Small intestine (tissue), 7 donors: ENCODE results near the gene KRT83. TPM values are rescaled to one million over a fixed set of nuclear protein-coding genes. Genes with fewer than 3 reads are reported as not detected.
"Not testable (repeated sequence)": the region's sequence is repeated elsewhere in the genome, so short reads cannot be mapped to it uniquely, and the experiment has no call there.

Experiments
- DNase-seq, 2 donors: peaks; one replicate each; pipeline versions ENCODE4 v3.0.0 to v3.0.0-alpha.2; 2013
- FAIRE-seq: peaks from 2 replicates; lab custom pipeline; 2012; peaks lifted over from hg19 to GRCh38; lab: Jason Lieb, UNC
- H3K27ac ChIP-seq, 3 donors: one replicate each; pipeline ENCODE4 v1.5.1; 2013; ENCODE audit warnings: low read length in 2 of 3, mild to moderate bottlenecking in 2 of 3, control low read depth in 1 of 3, inconsistent platforms in 1 of 3, low read depth in 1 of 3, moderate library complexity in 1 of 3
- H3K27me3 ChIP-seq, 3 donors: one replicate each; pipeline ENCODE4 v1.6.1; 2013; ENCODE audit warnings: low read length in 3 of 3, inconsistent platforms in 1 of 3; ENCODE audit not compliant: control insufficient read depth in 3 of 3, insufficient read depth in 3 of 3
- H3K36me3 ChIP-seq, 3 donors: one replicate each; pipeline ENCODE4 v1.6.1; 2013; ENCODE audit warnings: low read length in 3 of 3, inconsistent platforms in 1 of 3, low read depth in 1 of 3, mild to moderate bottlenecking in 1 of 3, moderate library complexity in 1 of 3; ENCODE audit not compliant: control insufficient read depth in 3 of 3, insufficient read depth in 2 of 3
- H3K4me1 ChIP-seq, 3 donors: one replicate each; pipeline ENCODE4 v1.6.1; 2013; ENCODE audit warnings: low read length in 2 of 3, inconsistent platforms in 1 of 3, low read depth in 1 of 3, mild to moderate bottlenecking in 1 of 3, moderate library complexity in 1 of 3; ENCODE audit not compliant: control insufficient read depth in 3 of 3, insufficient read depth in 2 of 3
- H3K4me3 ChIP-seq, 3 donors: one replicate each; pipeline ENCODE4 v1.5.1; 2013; ENCODE audit warnings: low read length in 3 of 3, control low read depth in 1 of 3, inconsistent platforms in 1 of 3, low read depth in 1 of 3, mild to moderate bottlenecking in 1 of 3, moderate library complexity in 1 of 3
- H3K9me3 ChIP-seq, 2 donors: one replicate each; pipeline ENCODE4 v1.6.1; 2013; ENCODE audit warnings: low read depth in 1 of 2, low read length in 1 of 2; ENCODE audit not compliant: control insufficient read depth in 2 of 2, insufficient read depth in 1 of 2
- WGBS, 3 donors: extraction: QIAGEN DNeasy Blood & Tissue Kit; methylation state at CpG; one replicate each; pipeline ENCODE4 v1.1.7; 2013; 5-methylcytosine and 5-hydroxymethylcytosine counted together
- polyA plus RNA-seq, 4 donors: library from polyadenylated mRNA; stranded (reverse) in 3 of 4; unstranded in 1 of 4; fragments of 200-250 nt in 3 of 4; fragments of 120-200 nt in 1 of 4; gene quantifications; one replicate each; pipeline versions ENCODE4 v1.2.1 to v1.2.3, GENCODE V29; 2013
- donor health status: healthy with polysubstance abuse.
- donor health status: control.
- donor health status: control.
- donor health status: Bipolar disorder and iron deficiency.
- donor health status: healthy.

The KRT83 gene
- polyA plus RNA-seq, 4 donors, result 0.03 TPM; not detected in 3

DNA sequence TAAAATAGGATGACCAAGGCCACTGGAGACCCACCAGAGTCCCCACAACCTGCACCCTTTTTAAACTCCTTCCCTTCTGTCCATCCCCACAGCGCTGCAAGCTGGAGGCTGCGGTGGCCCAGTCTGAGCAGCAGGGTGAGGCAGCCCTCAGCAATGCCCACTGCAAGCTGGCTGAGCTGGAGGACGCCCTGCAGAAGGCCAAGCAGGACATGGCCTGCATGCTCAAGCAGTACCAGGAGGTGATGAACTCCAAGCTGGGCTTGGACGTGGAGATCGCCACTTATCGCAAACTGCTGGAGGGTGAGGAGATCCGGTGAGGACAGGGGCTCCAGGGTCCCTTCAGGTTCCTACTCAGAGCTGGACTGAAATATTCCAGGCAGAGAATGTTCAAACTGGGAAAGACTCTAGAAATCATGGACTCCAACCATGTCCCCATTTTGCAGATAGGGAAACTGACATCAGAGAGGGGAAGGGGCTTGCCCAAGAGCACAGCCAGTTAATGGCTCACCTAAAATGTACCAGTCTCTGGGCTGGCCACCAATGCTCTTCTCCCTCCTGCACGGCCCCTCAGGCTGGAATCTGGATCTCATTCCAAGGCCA is 28.9 kb upstream of the KRT83 start:
- DNase-seq (no peak), FAIRE-seq (no peak)
- H3K4me1 ChIP-seq, result peaks cover 0 to 4% (median 0%) of the 10 kb centered on the region in 3 donors
- no peaks in the 10 kb centered on the region for H3K36me3 ChIP-seq
- H3K4me3 ChIP-seq, result no peak overlapping the region
- WGBS, 3 donors, result 89 to 92% (median 91%) methylated on average over 8 of the region's 8 CpGs
- H3K27me3 ChIP-seq, result peaks cover 0 to 12% (median 5%) of the 10 kb centered on the region in 3 donors
- no peaks in the 10 kb centered on the region for H3K9me3 ChIP-seq
- no peak overlapping the region for H3K27ac ChIP-seq

DNA sequence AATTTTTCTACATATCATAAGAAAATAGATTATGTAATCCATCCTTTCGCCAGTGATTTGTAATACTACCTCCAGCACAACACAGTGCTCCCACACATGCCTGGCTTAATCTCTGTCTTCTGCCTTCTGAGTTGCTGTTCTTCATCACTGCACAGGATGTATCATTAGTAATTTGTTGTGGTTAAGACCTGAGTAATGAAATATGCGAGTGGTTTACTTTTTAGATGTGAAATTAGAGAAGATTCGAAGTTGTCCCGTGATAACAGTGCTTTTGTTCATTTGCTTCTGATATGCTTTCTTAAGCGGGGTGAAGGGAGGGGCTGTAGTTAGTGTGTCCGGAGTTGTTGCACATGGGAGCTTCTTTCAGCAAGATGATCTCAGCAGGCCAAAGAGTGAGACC is 28.0 kb upstream of the KRT83 start:
- no peak for FAIRE-seq
- 66 to 79% (median 78%) methylated on average over 6 of the region's 6 CpGs for WGBS, 3 donors

DNA sequence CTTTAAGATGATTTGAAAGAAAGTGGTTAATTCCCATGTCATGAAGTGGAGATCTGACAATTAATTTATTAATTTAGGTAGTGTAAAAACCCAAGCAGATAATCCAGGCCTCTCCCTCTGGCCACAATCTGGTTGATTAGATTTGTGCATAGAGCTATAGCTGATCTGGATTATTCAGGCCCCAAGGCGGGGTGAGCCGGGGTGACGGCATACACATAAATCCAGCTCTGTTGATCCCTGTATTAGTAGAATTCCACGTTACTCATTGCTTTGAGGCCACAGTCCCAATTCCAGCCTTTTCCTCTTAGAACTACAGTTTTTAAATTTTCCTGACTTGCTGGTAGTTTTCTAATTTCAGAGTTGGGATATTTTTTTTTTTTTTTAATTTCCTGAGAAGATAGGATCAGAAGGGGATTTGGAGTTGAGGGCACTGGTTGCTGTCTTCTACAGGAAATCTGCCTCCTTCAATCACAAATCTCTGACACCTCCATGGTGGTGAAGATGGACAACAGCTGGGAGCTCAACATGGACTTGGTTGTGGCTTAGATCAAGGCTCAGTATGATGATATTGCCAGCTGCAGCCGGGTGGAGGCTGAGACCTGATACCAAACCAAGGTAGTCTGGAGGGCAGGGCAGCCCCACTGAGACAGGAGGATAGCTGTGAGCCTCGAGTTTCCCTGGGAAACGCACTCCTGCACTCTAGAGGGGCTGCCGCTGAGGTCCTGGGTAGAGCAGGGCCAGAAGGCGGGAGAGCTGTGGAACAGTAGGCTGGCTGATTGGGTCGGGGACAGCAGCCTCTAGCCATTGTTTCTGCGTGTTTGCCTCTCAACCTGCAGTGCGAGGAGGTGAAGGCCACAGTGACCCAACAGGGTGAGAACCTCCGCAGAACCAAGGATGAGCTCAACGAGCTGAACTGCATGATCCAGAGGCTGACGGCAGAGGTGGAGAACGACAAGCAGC is 26.6 kb upstream of the KRT83 start:
- DNase-seq (no peak), FAIRE-seq (no peak)
- H3K36me3 ChIP-seq, result no peaks in the 10 kb centered on the region
- peaks cover 0 to 10% of the 10 kb centered on the region in 2 donors for H3K9me3 ChIP-seq
- no peak overlapping the region for H3K27ac ChIP-seq
- H3K27me3 ChIP-seq, result peaks cover 0 to 12% (median 0%) of the 10 kb centered on the region in 3 donors
- WGBS, 3 donors, result 73 to 75% (median 75%) methylated on average over 16 of the region's 16 CpGs
- H3K4me1 ChIP-seq, result peaks cover 0 to 4% (median 0%) of the 10 kb centered on the region in 3 donors
- H3K4me3 ChIP-seq, result no peak overlapping the region

More for the DNA sequence above, 28.0 kb upstream of the KRT83 start:
- peaks cover 0 to 12% (median 0%) of the 10 kb centered on the region in 3 donors for H3K27me3 ChIP-seq
- H3K4me3 ChIP-seq, result no peak overlapping the region
- H3K9me3 ChIP-seq, result no peaks in the 10 kb centered on the region
- H3K4me1 ChIP-seq, result peaks cover 0 to 4% (median 0%) of the 10 kb centered on the region in 3 donors
- H3K27ac ChIP-seq, result no peak overlapping the region
- no peaks in the 10 kb centered on the region for H3K36me3 ChIP-seq
- no peak for DNase-seq

DNA sequence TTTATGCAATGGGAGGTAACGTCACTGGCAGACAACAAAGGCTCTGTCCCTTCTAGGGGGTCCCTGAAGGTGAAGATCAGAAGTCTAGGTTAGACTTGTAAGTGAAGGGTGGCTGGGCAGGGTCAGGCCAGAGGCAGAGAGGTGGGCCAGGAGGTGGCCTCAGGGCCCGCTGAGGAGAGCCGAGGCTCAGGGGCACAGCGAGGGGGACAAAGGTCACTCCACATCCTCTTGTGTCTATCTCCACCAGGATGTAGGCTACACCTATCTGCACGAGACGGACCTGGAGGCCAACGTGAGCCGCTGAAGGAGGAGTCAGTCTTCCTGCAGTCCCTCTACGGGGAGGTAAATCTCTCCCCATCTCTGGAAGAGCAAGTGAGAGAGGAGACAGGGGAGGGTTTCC is 25.8 kb upstream of the KRT83 start:
- no peak for FAIRE-seq
- peaks cover 0 to 10% of the 10 kb centered on the region in 2 donors for H3K9me3 ChIP-seq
- 23 to 59% (median 29%) methylated on average over 9 of the region's 9 CpGs for WGBS, 3 donors

DNA sequence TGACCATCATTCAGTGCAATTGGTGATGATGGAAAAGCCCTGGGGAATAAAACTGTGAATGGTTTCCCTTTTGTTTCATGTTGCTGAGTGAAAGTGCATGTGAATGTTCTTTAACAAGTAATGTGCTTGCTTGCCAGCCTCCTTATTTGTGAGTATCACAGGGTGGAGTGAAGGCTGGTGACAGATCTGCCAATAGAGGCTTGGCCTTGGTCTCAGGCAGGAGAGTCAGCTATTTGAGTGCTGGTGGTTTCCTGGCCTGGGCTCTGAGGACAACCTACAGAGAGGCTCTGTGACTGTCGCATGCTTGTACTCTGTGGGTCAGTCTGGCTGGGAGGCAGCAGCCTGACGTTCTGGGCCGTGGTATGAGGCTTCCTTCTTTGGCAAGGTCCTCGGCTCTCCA is 25.4 kb upstream of the KRT83 start:
- peaks cover 0 to 4% (median 0%) of the 10 kb centered on the region in 3 donors for H3K4me1 ChIP-seq
- H3K27ac ChIP-seq, result no peak overlapping the region
- peak; percentile 16 to 40 for DNase-seq
- H3K4me3 ChIP-seq, result no peak overlapping the region
- H3K9me3 ChIP-seq, result peaks cover 0 to 10% of the 10 kb centered on the region in 2 donors
- FAIRE-seq, result no peak
- H3K36me3 ChIP-seq, result no peaks in the 10 kb centered on the region
- H3K27me3 ChIP-seq, result peaks cover 0 to 7% (median 3%) of the 10 kb centered on the region in 3 donors
- WGBS, 3 donors, result 47 to 59% (median 50%) methylated on average over 4 of the region's 4 CpGs

More for the DNA sequence above, 25.8 kb upstream of the KRT83 start:
- Histone ChIP-seq H3K4me3 (no peak overlapping the region), H3K27me3 (peaks cover 0 to 6% (median 3%) of the 10 kb centered on the region in 3 donors), H3K27ac (no peak overlapping the region), H3K36me3 (no peaks in the 10 kb centered on the region), H3K4me1 (peaks cover 0 to 4% (median 0%) of the 10 kb centered on the region in 3 donors)
- DNase-seq, result peak; percentile 59 to 68

DNA sequence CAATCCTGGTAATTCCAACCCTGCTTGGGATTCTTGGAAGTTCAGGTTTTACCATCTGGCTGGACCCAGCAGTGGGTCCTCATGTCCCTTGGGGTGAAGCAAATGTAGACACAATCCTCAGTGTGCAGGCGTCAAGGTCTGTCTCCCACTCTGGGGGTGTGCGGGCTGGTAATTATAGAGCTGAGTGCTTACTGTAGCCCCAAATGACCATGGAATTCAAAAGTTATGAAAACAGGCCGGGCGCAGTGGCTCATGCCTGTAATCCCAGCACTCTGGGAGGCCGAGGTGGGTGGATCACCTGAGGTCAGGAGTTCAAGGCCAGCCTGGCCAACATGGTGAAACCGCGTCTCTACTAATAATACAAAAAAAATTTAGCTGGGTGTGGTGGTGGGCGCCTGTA is 23.8 kb upstream of the KRT83 start:
- H3K9me3 ChIP-seq, H3K4me3 ChIP-seq, H3K27ac ChIP-seq, H3K36me3 ChIP-seq, H3K4me1 ChIP-seq, DNase-seq, H3K27me3 ChIP-seq, FAIRE-seq: not testable (repeated sequence)
- WGBS, 3 donors, result 68 to 84% (median 76%) methylated on average over 8 of the region's 8 CpGs

DNA sequence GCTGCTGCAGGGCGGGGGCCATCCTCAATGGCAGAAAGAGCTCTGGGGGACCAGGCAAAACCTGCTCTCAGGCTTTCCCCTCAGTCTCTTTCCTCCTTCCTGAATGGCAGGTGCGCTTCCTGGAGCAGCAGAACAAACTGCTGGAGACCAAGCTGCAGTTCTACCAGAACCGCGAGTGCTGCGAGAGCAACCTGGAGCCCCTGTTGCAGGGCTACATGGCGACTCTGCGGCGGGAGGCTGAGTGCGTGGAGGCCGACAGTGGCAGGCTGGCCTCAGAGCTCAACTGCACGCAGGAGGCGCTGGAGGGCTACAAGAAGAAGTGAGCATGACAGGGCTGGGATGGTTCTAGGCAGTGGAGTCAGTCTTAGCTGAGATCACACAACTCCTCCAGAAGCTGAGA is 22.9 kb upstream of the KRT83 start:
- no peak overlapping the region for H3K4me3 ChIP-seq
- no peaks in the 10 kb centered on the region for H3K36me3 ChIP-seq
- FAIRE-seq (no peak), DNase-seq (no peak)
- no peak overlapping the region for H3K27ac ChIP-seq
- peaks cover 0 to 10% of the 10 kb centered on the region in 2 donors for H3K9me3 ChIP-seq
- 92 to 95% (median 93%) methylated on average over 12 of the region's 12 CpGs for WGBS, 3 donors
- H3K27me3 ChIP-seq, result peaks cover 0 to 8% (median 3%) of the 10 kb centered on the region in 3 donors
- H3K4me1 ChIP-seq, result peaks cover 0 to 4% (median 0%) of the 10 kb centered on the region in 3 donors

DNA sequence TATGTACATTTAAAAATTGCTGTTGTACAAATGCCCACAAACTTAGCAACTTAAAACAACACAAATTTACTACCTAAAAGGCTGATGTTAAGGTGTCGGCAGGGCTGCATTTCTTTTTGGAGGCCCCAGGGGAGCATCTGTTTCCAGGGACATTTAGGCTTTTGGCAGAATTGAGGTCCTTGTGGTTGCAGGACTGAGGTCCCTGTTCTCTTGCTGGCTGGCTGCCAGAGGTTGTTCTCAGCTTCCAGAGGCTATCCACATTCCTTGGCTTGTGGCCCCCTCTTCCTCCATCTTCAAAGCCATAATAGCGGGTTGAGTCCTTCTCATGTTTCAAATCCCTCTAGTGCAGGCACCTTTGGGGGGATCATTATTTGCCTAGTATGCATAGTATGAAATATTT is 22.4 kb upstream of the KRT83 start:
- Histone ChIP-seq H3K4me1 (peaks cover 0 to 4% (median 0%) of the 10 kb centered on the region in 3 donors), H3K4me3 (no peak overlapping the region), H3K36me3 (no peaks in the 10 kb centered on the region), H3K27me3 (peaks cover 0 to 8% (median 5%) of the 10 kb centered on the region in 3 donors), H3K9me3 (peaks cover 0 to 10% of the 10 kb centered on the region in 2 donors), H3K27ac (no peak overlapping the region)
- FAIRE-seq (no peak), DNase-seq (no peak)
- 72 to 86% (median 75%) methylated on average over 2 of the region's 2 CpGs for WGBS, 3 donors
